Measurements from ENCODE around the gene TCEAL8.

DNA sequence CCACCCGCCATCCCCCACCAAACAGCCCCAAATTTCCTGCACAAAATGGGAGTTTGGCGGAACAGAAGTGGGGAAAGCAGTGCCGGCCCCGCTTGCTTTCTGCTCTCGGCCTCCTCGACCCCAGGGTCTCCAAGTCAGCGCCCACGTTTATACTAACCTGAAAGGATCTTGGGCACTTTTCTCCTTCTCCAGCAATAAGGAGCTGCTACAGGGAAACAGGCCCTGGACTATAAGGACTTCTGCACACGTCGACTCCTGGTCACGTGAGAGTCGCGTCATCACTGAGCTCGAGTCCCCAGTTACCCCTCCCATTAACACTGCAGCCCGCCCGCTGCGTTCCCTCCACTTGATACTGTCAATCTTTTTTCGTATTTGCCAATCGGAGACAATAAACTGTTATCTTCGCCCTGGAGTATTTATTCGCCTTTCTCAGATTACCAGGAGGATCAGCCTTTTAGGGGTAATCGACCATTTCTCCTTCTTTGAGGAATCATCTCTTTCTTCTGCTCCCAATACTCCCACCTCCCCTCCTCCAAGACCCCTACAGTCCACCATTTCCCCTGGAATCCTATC, at the start of gene TCEAL8:
- no peak for TF ChIP-seq POLR2A (IDR thresholded peaks at IDR 0.05)
- TF ChIP-seq, protein P1, sequence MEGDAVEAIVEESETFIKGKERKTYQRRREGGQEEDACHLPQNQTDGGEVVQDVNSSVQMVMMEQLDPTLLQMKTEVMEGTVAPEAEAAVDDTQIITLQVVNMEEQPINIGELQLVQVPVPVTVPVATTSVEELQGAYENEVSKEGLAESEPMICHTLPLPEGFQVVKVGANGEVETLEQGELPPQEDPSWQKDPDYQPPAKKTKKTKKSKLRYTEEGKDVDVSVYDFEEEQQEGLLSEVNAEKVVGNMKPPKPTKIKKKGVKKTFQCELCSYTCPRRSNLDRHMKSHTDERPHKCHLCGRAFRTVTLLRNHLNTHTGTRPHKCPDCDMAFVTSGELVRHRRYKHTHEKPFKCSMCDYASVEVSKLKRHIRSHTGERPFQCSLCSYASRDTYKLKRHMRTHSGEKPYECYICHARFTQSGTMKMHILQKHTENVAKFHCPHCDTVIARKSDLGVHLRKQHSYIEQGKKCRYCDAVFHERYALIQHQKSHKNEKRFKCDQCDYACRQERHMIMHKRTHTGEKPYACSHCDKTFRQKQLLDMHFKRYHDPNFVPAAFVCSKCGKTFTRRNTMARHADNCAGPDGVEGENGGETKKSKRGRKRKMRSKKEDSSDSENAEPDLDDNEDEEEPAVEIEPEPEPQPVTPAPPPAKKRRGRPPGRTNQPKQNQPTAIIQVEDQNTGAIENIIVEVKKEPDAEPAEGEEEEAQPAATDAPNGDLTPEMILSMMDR (IDR thresholded peaks at IDR 0.05): no peak
